UCSD-AML1 (cell line): ENCODE results near the gene POU6F2.
A peak's percentile ranks its signal among the peaks of the same experiment; 100 is the strongest.

Experiments
- DNase-seq: peaks from one replicate; lab custom pipeline; 2025; ENCODE audit not compliant: unreplicated experiment; lab: John Stamatoyannopoulos, UW

POU6F2 gene

DNA sequence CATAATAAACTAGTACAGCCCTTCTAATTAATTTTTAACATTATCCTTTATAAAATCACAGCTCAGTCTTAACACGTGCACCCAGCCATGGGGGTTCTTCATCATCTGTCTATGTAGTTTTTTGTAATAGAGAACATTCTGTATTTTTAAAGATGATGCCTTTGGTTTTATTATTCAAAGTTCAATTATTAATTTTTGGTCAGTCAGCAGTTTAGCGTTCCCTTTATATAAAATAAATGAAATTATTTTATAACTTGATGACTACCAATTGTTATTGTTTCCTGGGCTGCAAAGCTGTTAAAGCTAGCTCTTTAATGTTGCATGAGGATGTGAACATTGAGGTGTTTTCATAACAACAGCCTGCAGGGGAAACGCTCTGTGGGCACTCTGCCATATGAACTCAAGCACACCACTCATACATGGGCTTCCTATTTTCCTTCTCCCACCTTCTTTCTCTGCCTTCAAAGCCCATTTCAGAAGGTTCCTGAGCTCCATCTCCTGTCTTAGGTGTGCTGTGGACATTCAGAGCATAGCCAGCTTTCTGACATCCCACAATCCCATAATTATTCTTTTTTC is 416.5 kb downstream of the POU6F2 start:
- DNase-seq = no peak

DNA sequence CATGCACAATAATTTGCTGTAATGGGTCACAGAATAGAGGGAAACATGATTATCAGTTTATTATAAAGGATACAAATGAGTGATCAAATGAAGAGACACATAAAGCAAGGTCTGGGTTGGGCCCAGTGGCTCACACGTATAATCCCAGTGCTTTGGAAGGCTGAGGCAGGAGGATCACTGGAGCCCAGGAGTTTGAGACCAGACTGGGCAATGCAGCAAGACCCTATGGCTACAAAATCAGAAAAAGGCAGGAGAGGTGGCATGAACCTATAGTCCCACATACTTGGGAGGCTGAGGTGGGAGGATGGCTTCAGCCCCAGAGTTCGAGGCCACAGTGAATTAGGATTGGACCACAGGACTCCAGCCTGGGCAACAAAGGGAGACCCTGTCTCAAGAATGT is 421.7 kb downstream of the POU6F2 start:
- no peak for DNase-seq

DNA sequence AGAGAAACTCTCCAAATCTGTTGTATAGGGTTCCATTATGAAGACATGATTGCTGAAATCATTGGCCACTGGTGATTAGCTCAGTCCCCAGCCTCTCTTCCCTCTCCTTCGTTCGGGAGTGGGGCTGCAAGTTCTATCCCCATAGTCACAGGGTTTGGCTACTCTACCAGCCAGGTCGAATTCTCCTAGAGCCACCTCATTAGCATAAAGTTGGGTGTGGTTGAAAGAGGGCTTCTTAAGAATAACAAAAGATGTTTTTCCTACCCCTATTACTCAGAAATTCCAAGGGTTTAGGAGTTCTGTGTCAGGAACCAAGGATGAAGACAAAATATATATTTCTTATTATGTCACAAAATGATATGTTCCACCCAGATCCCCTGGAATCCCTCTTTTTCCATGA is 422.3 kb downstream of the POU6F2 start:
- DNase-seq = no peak

DNA sequence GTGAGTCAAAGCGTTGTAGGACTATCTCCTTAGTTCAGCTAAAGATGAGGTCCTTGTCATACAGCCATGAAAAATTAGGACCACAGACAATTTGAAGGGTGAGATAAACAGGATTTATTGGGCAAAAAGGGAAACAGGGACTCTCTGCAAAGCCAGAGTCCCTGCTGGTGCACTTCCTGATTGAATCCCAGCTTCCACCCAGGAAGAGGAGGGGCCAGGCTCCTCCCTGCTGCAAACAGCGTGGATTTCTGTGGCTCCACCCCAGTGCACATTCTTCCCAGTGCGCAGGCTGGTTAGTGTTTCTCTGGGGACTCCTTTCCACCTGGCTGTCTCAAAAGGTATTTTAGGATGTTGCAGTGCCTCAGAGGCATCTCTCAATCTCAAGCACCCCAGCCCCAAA is 423.1 kb downstream of the POU6F2 start:
- no peak for DNase-seq

DNA sequence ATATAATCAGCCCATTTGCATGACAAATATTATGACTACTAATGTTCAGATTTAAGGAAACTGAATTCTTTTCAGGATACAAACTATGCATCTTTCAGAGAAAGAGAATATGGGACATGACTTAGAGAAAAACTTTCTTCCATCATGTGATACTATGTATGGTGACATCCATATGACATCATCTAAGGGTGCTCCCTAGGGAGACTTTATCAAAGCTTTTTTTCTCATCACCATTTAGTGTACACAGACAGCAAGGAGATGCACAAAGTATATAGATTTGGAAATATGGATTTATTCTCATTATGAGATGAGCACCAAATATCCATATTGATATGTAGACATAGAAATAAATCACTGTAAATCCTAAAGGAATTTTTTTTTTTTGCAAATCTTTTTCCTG is 424.3 kb downstream of the POU6F2 start:
- no peak for DNase-seq

DNA sequence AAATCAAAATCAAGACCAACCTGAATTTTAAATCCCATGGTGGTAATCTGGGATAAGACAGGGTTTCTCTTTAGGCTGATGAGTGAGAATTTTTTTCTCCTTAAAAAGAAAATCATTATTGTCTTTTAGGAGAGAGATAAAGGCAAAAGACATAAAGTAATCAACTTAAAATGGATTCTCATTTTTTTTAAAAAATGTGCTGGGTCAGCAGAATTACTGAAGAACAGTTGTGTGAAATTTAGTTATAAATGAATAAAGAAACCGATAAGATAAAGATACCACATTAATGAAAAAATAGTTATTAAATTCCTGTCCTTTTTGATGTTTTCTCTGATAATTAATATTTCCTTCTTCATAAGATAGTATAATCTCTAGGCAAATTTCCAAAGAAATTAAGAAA is 427.2 kb downstream of the POU6F2 start:
- no peak for DNase-seq

DNA sequence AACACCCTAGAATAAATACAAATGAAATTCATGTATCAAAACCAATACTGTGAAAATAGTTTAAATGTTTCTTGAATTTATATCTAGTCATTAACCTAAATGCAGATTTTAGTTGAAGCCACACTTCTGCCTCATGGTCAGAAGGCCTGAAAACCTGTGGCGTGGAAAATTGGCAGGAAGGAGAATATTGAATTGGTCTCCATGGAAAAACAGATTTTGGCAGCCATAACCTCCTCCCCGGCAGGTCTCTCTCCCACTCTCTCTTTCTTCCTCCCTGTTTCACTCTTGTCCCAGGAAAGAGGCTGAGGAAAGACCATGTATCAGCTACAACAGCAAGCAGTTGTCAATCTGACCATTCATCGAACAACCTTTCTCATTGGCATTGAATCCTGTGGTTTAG is 427.9 kb downstream of the POU6F2 start:
- no peak for DNase-seq

DNA sequence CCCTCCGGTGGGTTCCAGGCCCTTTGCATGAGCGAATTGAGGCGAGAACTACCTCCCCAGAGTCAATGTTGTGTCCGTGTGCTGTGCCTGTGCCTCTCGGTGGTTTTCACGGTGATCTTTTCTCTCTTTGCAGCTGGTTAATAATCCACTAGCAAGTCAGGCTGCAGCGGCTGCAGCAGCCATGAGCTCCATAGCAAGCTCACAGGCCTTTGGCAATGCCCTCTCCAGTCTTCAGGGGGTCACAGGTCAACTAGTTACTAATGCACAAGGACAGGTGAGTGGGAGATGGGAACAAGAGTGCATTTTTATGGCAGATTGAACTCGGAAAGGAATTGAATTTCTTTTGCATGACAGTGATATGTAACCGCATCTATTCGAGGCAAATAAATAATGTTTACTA is 428.8 kb downstream of the POU6F2 start:
- DNase-seq = no peak

DNA sequence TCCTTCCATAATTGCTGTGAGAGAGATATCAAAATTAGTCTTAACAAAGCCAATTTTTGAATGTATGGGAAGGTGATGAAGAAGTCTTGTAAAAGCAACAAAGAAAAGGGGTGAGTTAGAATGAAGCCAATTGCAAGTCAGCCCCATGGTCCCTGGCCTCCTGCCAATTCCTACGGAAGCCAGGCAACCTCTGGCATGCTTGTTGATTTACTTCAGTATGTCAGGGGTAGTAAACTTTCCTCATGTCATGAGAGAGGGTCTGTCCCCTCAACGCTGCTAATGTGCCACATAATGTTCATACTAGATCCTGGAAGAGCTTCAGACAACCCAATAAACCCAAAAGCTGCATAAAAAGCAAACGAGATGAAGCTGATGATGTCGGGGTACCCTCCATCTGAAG is 429.4 kb downstream of the POU6F2 start:
- DNase-seq = no peak

DNA sequence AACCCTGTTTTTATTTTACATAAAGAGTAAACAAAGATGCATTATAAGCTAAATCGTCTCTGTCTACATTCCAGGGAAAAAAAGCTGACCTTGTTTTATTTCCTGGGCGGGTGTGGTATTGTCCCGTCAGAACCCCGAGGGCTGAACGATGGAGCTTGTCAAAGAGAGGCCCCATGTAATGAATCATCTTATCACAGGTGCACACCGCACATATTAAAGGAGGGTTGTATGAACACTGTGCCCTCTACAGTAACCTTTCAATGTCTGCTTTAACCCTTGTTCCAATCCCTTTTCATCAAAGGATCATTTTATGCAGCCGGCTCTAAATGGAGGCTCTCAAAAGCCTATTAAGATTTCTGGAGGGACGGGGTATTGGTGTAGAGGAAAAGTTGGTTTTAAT is 430.0 kb downstream of the POU6F2 start:
- no peak for DNase-seq

DNA sequence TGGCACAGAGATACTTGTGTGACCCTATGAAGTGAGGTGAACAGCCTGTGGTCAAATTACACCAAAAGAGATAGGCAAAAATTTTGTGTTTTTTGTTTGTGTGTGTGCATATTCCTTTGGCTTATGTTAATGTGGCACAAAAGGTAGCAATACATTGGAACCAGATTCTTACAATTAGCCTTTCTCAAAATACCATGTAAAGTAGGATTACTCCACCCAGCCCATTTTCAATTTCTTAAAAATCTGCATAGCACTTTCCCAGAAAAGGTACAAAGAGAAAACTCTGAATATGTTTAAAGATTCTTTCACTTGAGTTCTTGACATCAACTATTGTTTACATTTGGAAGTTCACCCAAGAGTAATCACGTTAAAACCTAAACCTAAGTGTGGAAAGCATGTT is 431.2 kb downstream of the POU6F2 start:
- DNase-seq = no peak

DNA sequence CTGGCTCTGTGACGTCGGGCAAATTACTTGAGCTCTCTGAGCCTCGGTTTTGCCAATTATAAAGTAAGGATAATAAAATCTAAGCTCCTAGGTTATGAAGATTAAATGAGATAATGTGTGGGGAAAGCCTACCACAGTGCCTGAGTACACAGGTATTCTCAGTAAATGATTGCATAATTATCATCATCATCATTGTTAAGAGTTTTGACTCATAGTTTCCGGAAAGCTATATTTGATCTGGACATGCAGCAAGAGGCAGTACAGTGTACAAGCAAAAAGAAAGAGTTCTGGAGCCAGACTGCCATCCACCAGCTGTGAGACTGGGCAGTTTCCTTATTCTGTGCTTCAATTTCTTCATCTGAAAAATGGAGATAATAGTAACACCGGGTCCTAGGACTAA is 432.9 kb downstream of the POU6F2 start:
- DNase-seq = no peak

DNA sequence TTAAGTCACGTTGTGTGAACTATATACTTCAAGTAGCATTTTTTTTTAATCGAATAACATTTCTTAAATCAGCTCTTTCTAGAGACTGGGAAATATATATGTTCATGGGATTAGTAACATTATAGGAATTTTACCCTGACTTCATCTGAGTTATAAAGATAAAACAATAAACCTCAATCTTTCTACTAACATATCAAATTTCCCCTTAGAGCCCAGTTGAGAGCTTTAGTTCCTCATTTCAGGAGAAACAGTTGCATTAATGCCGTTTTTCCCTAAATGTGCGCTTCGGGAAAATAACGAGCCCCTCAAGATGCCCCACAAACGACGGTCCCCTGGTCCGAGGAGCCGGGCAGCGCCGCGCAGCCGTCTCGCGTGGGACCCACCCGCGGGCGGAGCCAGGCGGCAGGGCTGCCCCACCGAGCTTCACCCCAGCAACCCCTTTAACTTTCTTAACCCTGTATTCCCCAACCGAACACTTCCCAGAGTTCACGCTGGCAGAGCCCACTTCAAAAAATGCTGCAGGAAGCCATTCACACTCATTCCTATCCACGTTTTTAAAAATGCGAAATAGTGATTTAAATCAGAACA is 436.0 kb downstream of the POU6F2 start:
- no peak for DNase-seq

DNA sequence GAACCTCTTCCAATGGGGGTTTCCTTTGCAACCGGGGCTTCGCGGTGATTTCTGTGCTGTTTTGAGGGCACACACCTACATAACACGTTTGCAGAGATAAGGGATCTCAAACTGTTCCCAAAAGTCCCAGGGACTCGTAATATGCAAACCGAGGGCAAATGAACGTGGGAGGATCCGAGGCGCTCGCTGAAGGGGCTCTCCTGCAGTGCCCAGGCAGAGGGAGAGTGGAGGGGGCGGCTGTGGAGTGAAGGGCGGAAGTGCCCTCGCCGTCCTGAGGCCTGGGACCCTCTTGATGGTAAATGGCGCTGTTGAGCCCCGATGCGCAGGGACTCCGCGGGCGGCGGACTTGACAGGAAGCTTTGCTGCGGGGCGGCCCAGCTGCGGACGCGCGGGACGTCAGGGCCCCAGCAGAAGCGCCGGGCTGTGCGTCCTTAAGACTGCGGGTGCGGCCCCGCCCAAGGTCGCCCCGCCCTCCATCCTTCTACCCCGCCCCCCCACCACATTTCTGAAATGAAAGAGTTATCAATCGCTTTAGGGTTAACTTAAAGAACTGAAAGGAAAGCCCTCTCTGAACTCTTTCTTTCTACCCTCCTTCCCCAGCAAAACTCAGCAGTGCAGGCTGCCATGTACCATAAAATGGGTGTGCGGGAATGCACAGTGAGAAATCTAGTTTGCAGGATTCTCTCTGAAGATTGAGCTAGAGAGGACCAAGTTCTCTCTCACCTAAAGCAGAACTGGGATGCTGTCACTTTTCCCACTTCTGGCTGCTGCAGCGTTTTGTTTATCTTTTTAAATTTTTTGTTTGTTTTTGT is 436.7 kb downstream of the POU6F2 start:
- peak; percentile 20 for DNase-seq

DNA sequence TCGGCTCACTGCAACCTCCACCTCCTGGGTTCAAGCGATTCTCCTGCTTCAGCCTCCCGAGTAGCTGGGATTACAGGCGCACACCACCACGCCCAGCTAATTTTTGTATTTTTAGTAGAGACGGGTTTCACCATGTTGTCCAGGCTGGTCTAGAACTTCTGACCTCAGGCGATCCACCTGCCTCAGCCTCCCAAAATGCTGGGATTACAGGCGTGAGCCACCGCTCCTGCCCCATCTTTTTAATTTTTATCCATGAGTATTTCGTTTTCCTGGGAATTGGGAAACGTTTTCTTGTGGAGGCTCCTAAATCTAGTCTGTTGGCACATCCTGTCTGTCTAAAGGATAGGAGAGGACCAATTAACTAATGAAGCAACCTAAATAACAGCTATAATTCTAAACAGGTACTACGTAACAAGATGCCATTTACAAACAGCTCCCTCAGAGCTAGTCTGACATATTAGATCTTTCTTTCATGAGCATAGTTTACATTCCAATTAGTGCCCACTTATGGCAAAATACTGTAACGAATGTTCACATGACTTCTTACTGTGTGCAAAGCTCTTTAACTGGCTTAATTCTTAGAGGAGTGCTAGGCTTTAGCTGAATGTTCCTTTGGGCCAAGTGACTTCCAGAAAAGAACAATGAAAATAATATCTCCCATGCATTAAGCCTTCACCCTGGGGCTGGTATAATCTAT is 437.5 kb downstream of the POU6F2 start:
- DNase-seq = no peak

DNA sequence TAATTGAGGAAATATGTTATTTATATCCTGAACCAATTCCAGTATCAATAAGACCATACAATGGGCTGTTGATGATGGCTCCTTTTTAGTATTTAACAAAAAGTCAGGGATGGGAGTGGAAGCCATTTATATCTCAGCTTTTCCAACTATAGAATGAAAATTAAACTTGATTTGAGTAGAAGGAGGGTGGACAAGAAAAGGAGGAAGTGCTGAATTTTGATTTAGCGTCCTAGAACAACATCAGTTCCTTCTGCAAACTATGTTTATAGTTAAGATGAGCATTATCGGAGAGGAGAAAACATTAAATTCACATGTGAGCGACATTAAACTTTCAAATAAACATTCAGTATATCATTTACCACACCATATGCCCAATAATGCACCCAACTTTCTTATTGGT is 439.2 kb downstream of the POU6F2 start:
- no peak for DNase-seq

DNA sequence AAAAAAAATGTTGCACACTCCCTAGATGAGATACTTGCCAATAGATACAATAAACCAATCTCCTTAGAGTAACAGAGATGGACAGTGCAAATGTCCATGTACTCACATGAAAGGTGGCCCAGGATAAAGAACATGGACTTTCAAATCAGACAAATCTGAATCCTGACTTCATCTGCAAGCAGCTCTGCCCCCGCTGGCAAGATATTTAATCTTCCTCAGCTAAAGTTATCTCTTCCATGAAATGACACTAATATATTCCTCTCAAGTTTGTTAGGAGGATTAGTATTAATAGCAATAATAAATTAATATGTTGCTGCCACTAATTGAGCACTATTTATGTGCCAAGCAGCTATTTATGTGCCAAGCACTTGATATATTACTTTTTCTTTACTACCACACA is 439.9 kb downstream of the POU6F2 start:
- DNase-seq = no peak

DNA sequence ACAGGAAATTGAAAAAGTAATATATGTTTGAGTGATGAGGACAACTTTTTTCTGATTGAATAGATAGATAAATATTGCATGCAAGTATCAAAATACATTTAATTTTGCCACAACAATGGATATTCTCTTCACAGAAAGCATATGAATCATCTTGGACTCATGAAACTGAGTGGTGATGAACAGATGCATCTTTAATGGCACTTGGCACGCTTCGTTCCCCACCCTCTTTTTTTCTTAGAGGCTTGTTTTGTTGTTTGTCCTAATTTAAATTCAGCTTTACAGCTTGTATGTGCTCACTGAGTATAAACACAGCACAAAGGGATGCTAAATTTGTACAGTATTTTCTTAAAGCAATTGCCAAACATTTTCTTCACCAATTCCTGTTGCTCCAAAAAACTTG is 443.5 kb downstream of the POU6F2 start:
- DNase-seq = no peak

DNA sequence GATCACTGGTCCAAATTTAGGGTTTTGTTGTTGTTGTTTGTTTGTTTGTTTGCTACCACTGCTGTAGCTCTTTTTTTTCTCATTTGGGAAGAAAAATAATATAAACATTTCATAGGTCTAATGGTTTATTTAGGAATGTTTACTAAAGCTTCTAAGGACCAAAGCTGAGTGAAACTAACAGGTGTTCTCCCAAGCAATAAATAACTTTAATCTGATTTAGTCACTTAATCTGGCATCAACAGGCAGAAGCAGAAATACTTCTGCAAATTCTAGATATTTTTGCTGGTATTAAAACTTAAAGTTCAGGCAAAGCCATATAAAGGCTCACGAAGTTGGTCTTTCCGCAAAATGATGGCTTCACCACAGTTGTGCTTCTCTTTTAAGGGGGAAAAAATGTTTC is 444.0 kb downstream of the POU6F2 start:
- DNase-seq = no peak

DNA sequence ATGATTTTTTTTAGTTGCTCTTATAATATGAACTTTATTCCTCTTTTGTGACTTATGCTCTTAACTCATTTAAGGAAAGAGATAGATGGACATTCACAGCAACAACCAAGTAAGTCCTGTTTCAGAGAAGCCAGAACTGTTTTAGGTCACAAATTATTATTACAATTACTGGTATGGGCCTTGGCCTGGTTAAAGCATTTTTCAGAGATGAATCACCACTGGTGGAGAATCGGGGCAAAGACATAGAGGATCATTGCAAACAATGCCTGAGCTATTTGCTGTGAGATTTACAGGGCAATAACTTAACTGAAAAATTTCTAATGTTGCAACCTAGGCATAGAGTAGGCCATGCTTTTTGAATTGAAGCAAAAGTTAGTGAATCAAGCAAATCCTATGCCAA is 450.5 kb downstream of the POU6F2 start:
- no peak for DNase-seq

DNA sequence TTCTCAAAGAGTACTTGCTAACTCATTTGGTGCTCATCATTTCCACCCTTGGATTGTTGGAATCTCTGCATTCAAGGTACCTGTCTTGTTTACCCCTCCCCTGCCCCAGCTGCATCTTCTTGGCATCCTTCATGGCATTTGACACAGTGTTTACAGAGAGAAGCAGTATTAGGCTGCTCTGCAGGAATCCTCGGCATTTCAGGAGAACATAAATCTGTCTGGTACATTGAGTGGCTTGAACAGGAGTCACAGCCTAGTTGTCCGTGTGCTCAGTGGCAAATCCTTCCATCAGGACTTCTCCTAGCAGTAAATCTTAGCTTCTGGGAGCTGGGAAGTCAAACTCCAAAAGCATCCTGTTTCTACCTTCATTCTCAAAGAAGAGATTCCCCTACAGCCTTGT is 451.7 kb downstream of the POU6F2 start:
- DNase-seq = no peak

DNA sequence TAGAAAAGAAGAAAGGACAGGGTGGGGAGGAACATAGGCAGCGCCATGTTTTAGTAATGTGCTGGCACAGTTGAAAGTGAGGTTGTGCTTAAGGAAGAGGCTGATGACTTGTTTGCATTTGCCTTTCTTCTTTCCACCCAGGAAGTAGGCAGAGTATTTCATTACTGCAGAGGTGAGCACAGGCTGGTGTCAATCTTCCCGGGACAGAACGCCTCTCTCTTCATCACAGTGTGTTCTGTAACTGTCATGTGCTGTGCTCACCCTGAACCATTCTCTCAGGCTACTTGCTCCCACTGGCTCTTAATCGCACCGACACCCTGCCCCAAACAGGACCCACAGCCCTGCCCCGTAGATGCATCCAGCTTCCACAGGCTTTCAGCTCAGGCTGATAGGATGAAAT is 452.7 kb downstream of the POU6F2 start:
- no peak for DNase-seq
